ENCODE measurements around the gene DPM1.

DNA sequence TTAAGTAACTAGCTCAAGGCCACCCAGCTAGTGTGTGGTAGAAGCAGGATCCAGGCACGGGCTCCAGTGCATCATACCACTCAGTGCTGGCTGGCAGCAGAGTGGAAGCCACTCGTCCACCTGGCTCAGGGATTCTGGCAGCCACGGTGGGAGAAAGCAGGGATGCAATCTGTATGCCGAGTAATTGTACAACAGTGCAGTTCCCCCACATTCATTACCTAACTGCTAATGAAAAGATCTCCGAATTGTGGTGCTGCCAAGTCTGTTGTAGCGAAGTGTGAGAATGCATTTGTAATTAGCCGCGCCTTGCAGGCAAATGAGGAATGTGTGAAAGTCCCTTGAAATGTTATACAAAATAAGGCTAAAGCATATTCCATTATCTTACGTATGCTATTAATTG is 35.5 kb upstream of the DPM1 start:
- TF ChIP-seq, protein P1, sequence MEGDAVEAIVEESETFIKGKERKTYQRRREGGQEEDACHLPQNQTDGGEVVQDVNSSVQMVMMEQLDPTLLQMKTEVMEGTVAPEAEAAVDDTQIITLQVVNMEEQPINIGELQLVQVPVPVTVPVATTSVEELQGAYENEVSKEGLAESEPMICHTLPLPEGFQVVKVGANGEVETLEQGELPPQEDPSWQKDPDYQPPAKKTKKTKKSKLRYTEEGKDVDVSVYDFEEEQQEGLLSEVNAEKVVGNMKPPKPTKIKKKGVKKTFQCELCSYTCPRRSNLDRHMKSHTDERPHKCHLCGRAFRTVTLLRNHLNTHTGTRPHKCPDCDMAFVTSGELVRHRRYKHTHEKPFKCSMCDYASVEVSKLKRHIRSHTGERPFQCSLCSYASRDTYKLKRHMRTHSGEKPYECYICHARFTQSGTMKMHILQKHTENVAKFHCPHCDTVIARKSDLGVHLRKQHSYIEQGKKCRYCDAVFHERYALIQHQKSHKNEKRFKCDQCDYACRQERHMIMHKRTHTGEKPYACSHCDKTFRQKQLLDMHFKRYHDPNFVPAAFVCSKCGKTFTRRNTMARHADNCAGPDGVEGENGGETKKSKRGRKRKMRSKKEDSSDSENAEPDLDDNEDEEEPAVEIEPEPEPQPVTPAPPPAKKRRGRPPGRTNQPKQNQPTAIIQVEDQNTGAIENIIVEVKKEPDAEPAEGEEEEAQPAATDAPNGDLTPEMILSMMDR (IDR thresholded peaks at IDR 0.05): no peak
- TF ChIP-seq POLR2A (IDR thresholded peaks at IDR 0.05) (no peak), POLR2AphosphoS5 (IDR thresholded peaks at IDR 0.05) (no peak)
